Breast epithelium (tissue), 4 donors: ENCODE measurements around the gene SDC1. TPM values are rescaled to one million over a fixed set of nuclear protein-coding genes. Genes with fewer than 3 reads are reported as not detected.

Source experiments
- DNase-seq, 2 donors: peaks; one replicate each; pipeline ENCODE4 v3.0.0-alpha.2; 2019; ENCODE audit warnings: low spot score in 2 of 2
- H3K27ac ChIP-seq, 2 donors: fragments of 200-600 bp; sonication (generic) in 1 of 2; one replicate each; pipeline ENCODE4 v1.5.1; 2016 to 2019; ENCODE audit warnings: mild to moderate bottlenecking in 1 of 2
- H3K27me3 ChIP-seq, 2 donors: fragments of 200-600 bp; sonication (generic) in 1 of 2; one replicate each; pipeline versions ENCODE4 v1.5.1 to v1.6.0; 2017 to 2019; ENCODE audit warnings: control low read depth in 1 of 2, mild to moderate bottlenecking in 1 of 2
- H3K36me3 ChIP-seq: fragments of 200-600 bp; one replicate; pipeline ENCODE4 v1.5.1; 2019
- H3K4me1 ChIP-seq, 2 donors: fragments of 200-600 bp; sonication (generic); one replicate each; pipeline ENCODE4 v1.5.1; 2016 to 2019; ENCODE audit warnings: control low read depth in 1 of 2
- H3K4me3 ChIP-seq, 3 donors: fragments of 200-600 bp; sonication (generic); 1 replicate in 2 of 3; 2 replicates in 1 of 3; pipeline ENCODE4 v1.5.1; 2016 to 2019; ENCODE audit warnings: mild to moderate bottlenecking in 3 of 3, moderate library complexity in 2 of 3
- H3K9me3 ChIP-seq, 2 donors: fragments of 200-600 bp; sonication (generic) in 1 of 2; one replicate each; pipeline ENCODE4 v1.5.1; 2016 to 2019; ENCODE audit warnings: control low read depth in 1 of 2
- CTCF ChIP-seq, 3 donors: fragments of 450-650 bp; IDR thresholded peaks; one replicate each; pipeline ENCODE4 v1.5.1; 2016 to 2017; ENCODE audit warnings: antibody characterized with exemption in 3 of 3, mild to moderate bottlenecking in 3 of 3, moderate library complexity in 3 of 3
- POLR2A ChIP-seq: fragments of 450-650 bp; IDR thresholded peaks from one replicate; pipeline ENCODE4 v1.6.1; 2016; ENCODE audit warnings: antibody characterized with exemption, mild to moderate bottlenecking, moderate library complexity
- POLR2AphosphoS5 ChIP-seq, 3 donors: sonication (generic); formaldehyde crosslinking; IDR thresholded peaks; one replicate each; pipeline ENCODE4 v1.6.1; 2017; ENCODE audit warnings: antibody characterized with exemption in 3 of 3
- intact Hi-C: fragments of 100-400 bp; cut with DNase I; formaldehyde crosslinking; loops from one replicate; pipeline ENCODE4 v1.15.1; 2023; ENCODE audit warnings: low total_unique reads
- total RNA-seq, 3 donors: library from RNA; depleted of rRNA; stranded (reverse); fragments of >200 nt; gene quantifications; one replicate each; pipeline ENCODE4 v1.1.0, GENCODE V29; 2016

Gene SDC1
- total RNA-seq, 3 donors from 2014 or later = 2.6 to 51.8 (median 38.7) TPM

DNA sequence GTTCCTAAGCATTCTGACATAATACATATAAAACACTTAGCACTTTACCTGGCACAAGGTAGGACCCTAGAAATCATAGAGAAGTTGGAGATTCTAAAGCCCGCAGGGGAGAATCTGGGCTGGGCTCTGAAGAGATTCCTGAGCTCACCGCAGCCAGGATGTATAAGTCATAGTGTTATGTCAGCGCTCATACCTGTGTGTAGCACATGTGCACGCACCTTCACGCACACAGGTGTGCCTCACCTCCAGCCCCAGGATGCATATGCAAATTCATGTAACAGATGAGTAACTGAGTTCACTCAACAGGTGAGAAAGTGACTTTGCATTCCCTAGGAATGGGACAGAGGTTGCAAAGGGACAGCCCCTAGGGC, 7.9 kb upstream of the SDC1 start:
- intact Hi-C loops = no loop called here
- TF ChIP-seq CTCF (IDR thresholded peaks at IDR 0.05) = no peak
- no peak for TF ChIP-seq POLR2A
- TF ChIP-seq POLR2AphosphoS5 (IDR thresholded peaks at IDR 0.05) = no peak
- Histone ChIP-seq H3K36me3 (no peaks in the 10 kb centered on the region), H3K9me3 (peaks cover 0 to 3% of the 10 kb centered on the region in 2 donors), H3K27me3 (no peaks in the 10 kb centered on the region), H3K4me3 (no peak overlapping the region), H3K27ac (peak overlapping the region; percentile 90 to 91), H3K4me1 (peaks cover 0 to 3% of the 10 kb centered on the region in 2 donors)
- peak in 1 of 2 donors; percentile 74 for DNase-seq

DNA sequence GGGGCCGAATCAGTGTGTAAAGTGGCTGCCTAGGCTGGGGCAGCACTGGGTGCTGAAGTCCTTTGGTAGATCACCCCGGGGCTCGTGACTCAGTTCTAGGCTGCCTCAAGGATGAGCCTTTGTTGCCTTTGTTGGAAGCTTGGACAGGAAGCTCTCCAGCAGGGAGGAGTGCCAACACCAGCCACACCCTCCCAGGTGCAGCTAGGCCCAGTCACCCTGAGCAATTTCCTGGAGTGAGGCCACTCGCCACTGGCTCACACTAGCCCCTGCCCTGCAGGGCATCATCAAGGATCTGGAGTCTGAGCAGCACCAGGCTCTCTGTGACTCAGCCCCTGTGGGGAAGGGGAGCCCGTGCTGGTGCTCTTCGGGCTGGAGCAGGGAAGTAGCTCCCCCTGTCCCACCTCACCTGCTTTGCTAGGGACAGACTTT, 6.7 kb upstream of the SDC1 start:
- Histone ChIP-seq H3K36me3 (no peaks in the 10 kb centered on the region), H3K27ac (peak overlapping the region; percentile 90 to 91)
- TF ChIP-seq CTCF (IDR thresholded peaks at IDR 0.05) (no peak), POLR2A (no peak), POLR2AphosphoS5 (IDR thresholded peaks at IDR 0.05) (peak in 1 of 3 donors; percentile 61)

DNA sequence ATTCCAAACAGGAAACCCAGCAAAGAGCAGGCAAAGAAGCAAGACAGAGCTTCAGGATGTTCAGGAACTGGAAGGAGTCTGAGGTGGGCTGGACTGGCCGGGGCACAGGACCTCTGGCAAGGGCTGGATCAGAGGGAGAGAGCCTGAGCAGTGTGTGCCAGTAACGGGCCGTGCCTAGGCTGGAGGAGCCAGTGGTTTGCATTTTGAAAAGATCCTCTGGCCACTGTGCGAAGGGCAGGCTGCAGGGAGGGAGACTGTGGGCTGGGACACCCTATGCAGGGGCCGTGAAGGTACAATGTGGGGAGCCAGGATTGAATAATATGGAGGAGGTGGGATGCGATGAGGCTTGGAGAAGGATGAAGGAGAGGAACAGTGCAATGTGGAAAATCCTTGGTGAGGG, 6.2 kb upstream of the SDC1 start:
- no peaks in the 10 kb centered on the region for H3K27me3 ChIP-seq
- peaks cover 0 to 3% of the 10 kb centered on the region in 2 donors for H3K4me1 ChIP-seq
- peak overlapping the region; percentile 90 to 91 for H3K27ac ChIP-seq
- no peak for DNase-seq
- H3K36me3 ChIP-seq = no peaks in the 10 kb centered on the region
- intact Hi-C loops = no loop called here
- TF ChIP-seq POLR2A (no peak), CTCF (IDR thresholded peaks at IDR 0.05) (no peak), POLR2AphosphoS5 (IDR thresholded peaks at IDR 0.05) (no peak)
- peaks cover 0 to 3% of the 10 kb centered on the region in 2 donors for H3K9me3 ChIP-seq
- no peak overlapping the region for H3K4me3 ChIP-seq

More for the DNA sequence above, 6.7 kb upstream of the SDC1 start:
- Histone ChIP-seq H3K4me3 (no peak overlapping the region), H3K27me3 (no peaks in the 10 kb centered on the region), H3K9me3 (peaks cover 0 to 3% of the 10 kb centered on the region in 2 donors), H3K4me1 (peaks cover 0 to 3% of the 10 kb centered on the region in 2 donors)
- peak; percentile 91 to 92 for DNase-seq
- intact Hi-C loops = no loop called here

DNA sequence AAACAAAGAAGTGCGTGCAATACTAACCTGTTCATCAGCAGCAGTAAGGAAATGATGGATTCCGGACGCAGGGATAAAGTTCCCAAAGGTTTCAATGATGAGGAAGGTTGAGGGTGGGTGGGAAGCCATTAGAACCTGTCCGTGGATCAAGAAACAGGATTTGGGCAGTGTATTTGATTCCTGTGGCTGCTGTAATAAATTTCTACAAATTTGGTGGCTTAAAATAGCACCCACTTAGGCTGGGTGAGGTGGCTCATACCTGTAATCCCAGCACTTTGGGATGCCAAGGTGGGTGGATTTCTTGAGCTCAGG, 5.1 kb upstream of the SDC1 start:
- TF ChIP-seq POLR2AphosphoS5 (IDR thresholded peaks at IDR 0.05) = no peak
- TF ChIP-seq POLR2A = no peak
- no peak for TF ChIP-seq CTCF (IDR thresholded peaks at IDR 0.05)
- Histone ChIP-seq H3K9me3 (peaks cover 0 to 3% of the 10 kb centered on the region in 2 donors), H3K27ac (peak overlapping the region in 1 of 2 donors; percentile 91), H3K4me1 (peaks cover 0 to 3% of the 10 kb centered on the region in 2 donors), H3K36me3 (no peaks in the 10 kb centered on the region), H3K27me3 (no peaks in the 10 kb centered on the region), H3K4me3 (no peak overlapping the region)
- DNase-seq = no peak
- intact Hi-C loops = no loop called here

- peaks cover 0 to 3% of the 10 kb centered on the region in 2 donors for H3K4me1 ChIP-seq
- DNase-seq = peak; percentile 15 to 45
- peaks cover 0 to 3% of the 10 kb centered on the region in 2 donors for H3K9me3 ChIP-seq
- no peaks in the 10 kb centered on the region for H3K27me3 ChIP-seq
- H3K27ac ChIP-seq = peak overlapping the region in 1 of 2 donors; percentile 91
- intact Hi-C loops = no loop called here
- H3K36me3 ChIP-seq = no peaks in the 10 kb centered on the region
- no peak overlapping the region for H3K4me3 ChIP-seq
- no peak for TF ChIP-seq POLR2A
- no peak for TF ChIP-seq POLR2AphosphoS5 (IDR thresholded peaks at IDR 0.05)
- TF ChIP-seq CTCF (IDR thresholded peaks at IDR 0.05) = no peak
These were observed 4.6 kb upstream of the SDC1 start for GRCh38 chr2:20229322-20230113.
